Measurements from ENCODE around the gene PRM1.

DNA sequence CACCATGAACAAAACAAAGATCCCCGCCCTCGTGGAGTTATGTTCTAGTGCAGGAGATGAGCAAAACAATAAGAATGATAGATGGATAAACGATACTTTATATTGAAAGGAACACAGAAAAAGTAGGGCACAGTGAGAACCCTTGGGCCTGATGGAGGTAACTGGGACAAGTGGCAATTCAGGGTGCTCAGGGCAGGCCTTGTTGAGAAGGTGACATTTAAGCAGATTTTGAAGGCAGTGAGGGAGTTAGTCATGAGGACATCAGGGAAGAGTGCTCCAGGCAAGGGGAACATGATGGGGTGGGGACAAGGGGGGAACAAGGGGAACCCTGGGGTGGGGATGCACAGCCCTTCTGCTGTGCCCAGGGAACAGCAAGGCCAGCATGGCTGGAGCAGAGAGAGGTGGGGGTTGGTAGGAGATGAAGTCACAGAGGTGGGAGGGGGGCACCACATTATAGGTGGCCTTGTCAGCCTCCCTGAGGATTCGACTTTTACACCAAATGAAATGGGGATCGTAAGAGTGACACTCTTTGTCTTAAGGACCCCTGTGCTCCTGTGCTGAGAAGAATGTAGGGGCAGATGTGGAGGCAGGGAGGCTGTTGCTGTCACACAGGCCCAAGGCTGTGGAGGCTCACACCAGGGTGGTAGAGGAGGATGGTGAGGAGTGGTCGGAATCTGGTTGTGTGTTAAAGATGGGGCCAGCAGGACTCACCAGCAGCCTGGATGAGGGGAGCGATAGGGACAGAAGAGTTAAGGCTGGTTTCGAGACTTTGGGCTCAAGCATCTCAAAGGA, 9.2 kb upstream of the PRM1 start:
- no peak for TF ChIP-seq EZH2 (IDR thresholded peaks at IDR 0.05; ENCODE audit: insufficient read depth, poor library complexity, severe bottlenecking)
- TF ChIP-seq EZH2phosphoT487 (IDR thresholded peaks at IDR 0.05; ENCODE audit: insufficient read depth, low read depth), result no peak
